GM12878 (cell line): ENCODE measurements around the gene MACF1. TPM values are rescaled to one million over a fixed set of nuclear protein-coding genes. Genes with fewer than 3 reads are reported as not detected.

ENCODE experiments used
- ATAC-seq: fragments of 200-7000 bp; cut with Tn5 transposase; 3 replicates; pipeline ENCODE4 v1.9.1; 2020; ENCODE audit warnings: mild to moderate bottlenecking, moderate library complexity
- BruUV-seq: library from RNA; stranded (reverse); fragments of 400-500 nt; replicated peaks from 2 replicates; lab custom pipeline; 2021; lab: Mats Ljungman, UMichigan
- CTCF ChIA-PET: fragments of 300-600 bp; sonication (Branson Sonifier 250); formaldehyde crosslinking; extraction: SDS; loops from one replicate; lab custom pipeline; 2021; ENCODE audit warnings: inconsistent platforms; lab: Yijun Ruan, JAX
- POLR2A ChIA-PET: fragments of 350-600 bp; formaldehyde crosslinking; extraction: SDS; loops from one replicate; lab custom pipeline; 2021; ENCODE audit warnings: inconsistent platforms; lab: Charles Lee
- RAD21 ChIA-PET: fragments of 300-600 bp; sonication (Branson Sonifier 250); formaldehyde crosslinking; loops from one replicate; lab custom pipeline; 2023; ENCODE audit warnings: antibody characterized with exemption; ENCODE audit not compliant: unreplicated experiment; lab: Charles Lee
- SMC1A ChIA-PET: fragments of 300-600 bp; sonication (Branson Sonifier 250); formaldehyde crosslinking; loops from one replicate; lab custom pipeline; 2023; ENCODE audit not compliant: unreplicated experiment, uncharacterized antibody; lab: Charles Lee
- DNase-seq: peaks from one replicate; pipeline ENCODE4 v3.0.0-alpha.2; 2011; ENCODE audit warnings: low read depth, low spot score
- FAIRE-seq: peaks from 3 replicates; lab custom pipeline; 2011; peaks lifted over from hg19 to GRCh38; lab: Jason Lieb, UNC
- H2AFZ ChIP-seq: 2 replicates; pipeline ENCODE4 v1.6.0; 2011; ENCODE audit warnings: low read depth, low read length, control low read depth; ENCODE audit not compliant: control insufficient read depth
- H3K27ac ChIP-seq: 2 replicates; pipeline ENCODE4 v1.5.1; 2011; ENCODE audit warnings: control low read depth; ENCODE audit not compliant: control insufficient read depth, insufficient read depth
- H3K27me3 ChIP-seq, 2 experiments: replicated peaks in 1 of 2; 2 replicates each; pipeline versions ENCODE4 v1.6.0 to v1.6.1; 2011; ENCODE audit warnings: low read length in 1 of 2; ENCODE audit not compliant: control insufficient read depth in 2 of 2, insufficient read depth in 2 of 2
- H3K36me3 ChIP-seq, 2 experiments: 2 replicates each; pipeline ENCODE4 v1.5.1; 2011; ENCODE audit warnings: low read length in 1 of 2; ENCODE audit not compliant: control insufficient read depth in 2 of 2, insufficient read depth in 2 of 2
- H3K4me1 ChIP-seq: 2 replicates; pipeline ENCODE4 v1.6.1; 2011; ENCODE audit warnings: mild to moderate bottlenecking, low read length, moderate library complexity, mixed read lengths; ENCODE audit not compliant: control insufficient read depth, insufficient read depth
- H3K4me2 ChIP-seq: 2 replicates; pipeline ENCODE4 v1.6.0; 2011; ENCODE audit warnings: control low read depth; ENCODE audit not compliant: control insufficient read depth, insufficient read depth
- H3K4me3 ChIP-seq: fragments of 200-600 bp; sonication (generic); 2 replicates; pipeline ENCODE4 v1.5.1; 2016
- H3K79me2 ChIP-seq: 2 replicates; pipeline ENCODE4 v1.6.0; 2011; ENCODE audit warnings: low read length; ENCODE audit not compliant: control insufficient read depth, insufficient read depth
- H3K9ac ChIP-seq: 2 replicates; pipeline ENCODE4 v1.8.0; 2011; ENCODE audit warnings: low read length, control low read depth, mixed read lengths; ENCODE audit not compliant: control insufficient read depth, insufficient read depth
- H3K9me3 ChIP-seq: replicated peaks from 3 replicates; pipeline ENCODE4 v1.5.1; 2011; ENCODE audit warnings: mild to moderate bottlenecking, low read length; ENCODE audit not compliant: control insufficient read depth, insufficient read depth
- H4K20me1 ChIP-seq: 2 replicates; pipeline ENCODE4 v1.6.0; 2011; ENCODE audit not compliant: control insufficient read depth, insufficient read depth
- CEBPB ChIP-seq, 2 experiments: fragments of 150-350 bp in 1 of 2; IDR thresholded peaks; 2 replicates each; pipeline ENCODE4 v1.6.1; 2012 to 2014; ENCODE audit warnings: low read depth in 2 of 2, low read length in 2 of 2, borderline replicate concordance in 1 of 2, inconsistent platforms in 1 of 2
- CHD2 ChIP-seq: IDR thresholded peaks from 2 replicates; pipeline ENCODE4 v1.6.1; 2011; ENCODE audit warnings: low read depth, low read length, improper control_type of control experiment, borderline replicate concordance
- CREB1 ChIP-seq: IDR thresholded peaks from 2 replicates; pipeline ENCODE4 v1.6.1; 2012; ENCODE audit warnings: low read depth, mild to moderate bottlenecking, inconsistent platforms
- CTCF ChIP-seq, 3 experiments: IDR thresholded peaks in 2 of 3; conservative IDR thresholded peaks in 1 of 3; 2 replicates each; pipeline ENCODE4 v1.5.1; 2011; ENCODE audit warnings: low read depth in 3 of 3, low read length in 3 of 3, mild to moderate bottlenecking in 3 of 3, control low read depth in 2 of 3, moderate library complexity in 2 of 3, inconsistent platforms in 1 of 3, mixed read lengths in 1 of 3; ENCODE audit not compliant: control insufficient read depth in 2 of 3, insufficient read depth in 1 of 3; ENCODE audit errors: extremely low read depth in 1 of 3
- EGR1 ChIP-seq, 2 experiments: IDR thresholded peaks; 1 replicate in 1 of 2; 2 replicates in 1 of 2; pipeline ENCODE4 v1.6.1; 2011 to 2012; ENCODE audit warnings: low read depth in 2 of 2, low read length in 2 of 2, borderline replicate concordance in 1 of 2, mild to moderate bottlenecking in 1 of 2, moderate library complexity in 1 of 2
- FOS ChIP-seq: IDR thresholded peaks from 3 replicates; pipeline ENCODE4 v1.6.1; 2011; ENCODE audit warnings: borderline replicate concordance; ENCODE audit not compliant: insufficient read length; ENCODE audit errors: extremely low read depth
- FOXM1 ChIP-seq: IDR thresholded peaks from 2 replicates; pipeline ENCODE4 v1.6.1; 2012; ENCODE audit warnings: low read depth, mild to moderate bottlenecking, inconsistent platforms, low read length, moderate library complexity
- GATAD2B ChIP-seq: fragments of 450-650 bp; conservative IDR thresholded peaks from 2 replicates; pipeline ENCODE4 v1.6.1; 2017; ENCODE audit warnings: low read depth, mild to moderate bottlenecking, moderate library complexity
- IRF3 ChIP-seq: fragments of 450-650 bp; IDR thresholded peaks from 2 replicates; pipeline ENCODE4 v1.6.1; 2014; ENCODE audit warnings: mild to moderate bottlenecking
- JUND ChIP-seq: IDR thresholded peaks from 2 replicates; pipeline ENCODE4 v1.6.1; 2012; ENCODE audit warnings: low read depth, mild to moderate bottlenecking, low read length, improper control_type of control experiment, moderate library complexity
- MTA3 ChIP-seq: IDR thresholded peaks from 2 replicates; pipeline ENCODE4 v1.6.1; 2012; ENCODE audit warnings: low read length, inconsistent platforms, borderline replicate concordance
- NFYB ChIP-seq: IDR thresholded peaks from 2 replicates; pipeline ENCODE4 v1.6.1; 2011; ENCODE audit warnings: low read depth, mild to moderate bottlenecking, low read length, improper control_type of control experiment, moderate library complexity; ENCODE audit not compliant: insufficient read depth
- SMAD5 ChIP-seq: IDR thresholded peaks from 2 replicates; pipeline ENCODE4 v1.6.1; 2016; ENCODE audit warnings: antibody characterized with exemption, low read depth
- SMARCA5 ChIP-seq: fragments of 450-650 bp; IDR thresholded peaks from 2 replicates; pipeline ENCODE4 v1.6.1; 2017; ENCODE audit warnings: mild to moderate bottlenecking
- SP1 ChIP-seq: IDR thresholded peaks from one replicate; pipeline ENCODE4 v1.6.1; 2011; ENCODE audit warnings: low read depth, low read length
- TCF7 ChIP-seq: IDR thresholded peaks from 2 replicates; pipeline ENCODE4 v1.6.1; 2014; ENCODE audit warnings: antibody characterized with exemption, borderline replicate concordance
- YBX1 ChIP-seq: fragments of 450-650 bp; IDR thresholded peaks from 2 replicates; pipeline ENCODE4 v1.6.1; 2016; ENCODE audit warnings: antibody characterized with exemption
- ZBTB33 ChIP-seq: fragments of 450-650 bp; IDR thresholded peaks from 2 replicates; pipeline ENCODE4 v1.6.1; 2017; ENCODE audit warnings: mild to moderate bottlenecking
- WGBS: methylation state at CpG from one replicate; pipeline ENCODE4 v1.1.6; 2016; ENCODE audit warnings: low lambda C conversion rate; ENCODE audit not compliant: insufficient replicate concordance, insufficient coverage; ENCODE audit errors: missing lambda C conversion rate; 5-methylcytosine and 5-hydroxymethylcytosine counted together
- in situ Hi-C: fragments of 300-500 bp; cut with MboI; formaldehyde crosslinking; loops from 9 replicates; pipeline ENCODE4 v1.14.3; 2018; ENCODE audit warnings: mixed read lengths
- intact Hi-C: fragments of 100-400 bp; cut with micrococcal nuclease; formaldehyde crosslinking; loops from one replicate; pipeline ENCODE4 v1.14.2; 2022; ENCODE audit not compliant: unreplicated experiment
- polyA plus RNA-seq, 11 experiments: library from polyadenylated mRNA; depleted of rRNA in 4 of 11; unstranded in 6 of 11; stranded (reverse) in 5 of 11; fragments of >200 nt; fragmentation: Nextera tagmentation in 4 of 11; fragmentation: Illumina TruSeq in 1 of 11; extraction: Ambion mirVana in 4 of 11; extraction: Trizol in 1 of 11; gene quantifications; 1 replicate in 1 of 11; 2 replicates in 10 of 11; pipeline versions ENCODE4 v1.2.1 to v1.2.3, GENCODE V29; 2011 to 2016; ENCODE audit warnings: inconsistent platforms in 2 of 11, missing spikeins in 2 of 11, low read depth in 1 of 11
- total RNA-seq, 4 experiments: library from RNA; depleted of rRNA in 3 of 4; stranded (reverse); fragments of >200 nt in 3 of 4; fragmentation: Illumina TruSeq in 1 of 4; extraction: Trizol in 1 of 4; gene quantifications; 2 replicates each; pipeline versions ENCODE4 v1.2.1 to v1.2.3, GENCODE V29; 2013 to 2021

MACF1 gene
- total and polyA plus RNA-seq, 10 of the 15 experiments (the other 5 are each of a cell fraction or from before 2014, with no cell fraction given) = 15.5 to 201 (median 76.9) TPM

GRCh38 chr1:39170731-39171667 lies 33.5 kb upstream of the MACF1 start:
- Histone ChIP-seq H2AFZ (no peak overlapping the region), H3K9ac (no peak overlapping the region), H3K27ac (no peak overlapping the region), H3K36me3 (no peaks in the 10 kb centered on the region), H3K4me1 (no peaks in the 10 kb centered on the region), H4K20me1 (no peaks in the 10 kb centered on the region), H3K79me2 (peaks cover 11% of the 10 kb centered on the region), H3K9me3 (no peaks in the 10 kb centered on the region), H3K4me3 (no peak overlapping the region), H3K27me3 (no peaks in the 10 kb centered on the region), H3K4me2 (no peak overlapping the region)
- FAIRE-seq (no peak), DNase-seq (no peak), ATAC-seq (no peak)
- SMC1A ChIA-PET = interaction anchor here (1.3 to 1.7 kb wide), 2 partner anchors 13 to 20 kb away, joined by 3 to 4 read pairs; no protein-coding TSS in a partner anchor
- WGBS = 78% methylated on average over 8 of the region's 9 CpGs
- RAD21 ChIA-PET = interaction anchor here (1.3 kb wide), 1 partner anchor 21 kb away, joined by 5 read pairs; no protein-coding TSS in a partner anchor
- POLR2A ChIA-PET = interaction anchor here (0.5 to 1.3 kb wide), 2 partner anchors 13 to 15 kb away, joined by 3 to 4 read pairs; no protein-coding TSS in a partner anchor
- no TSS peak for BruUV-seq
- intact Hi-C loops (no loop called here), in situ Hi-C loops (no loop called here)
- CTCF ChIA-PET = interaction anchor here (0.7 to 1.5 kb wide), 4 partner anchors 12 to 21 kb away, joined by 3 to 5 read pairs (median 4); no protein-coding TSS in a partner anchor
- TF ChIP-seq IRF3 = no peak
- TF ChIP-seq ZBTB33 = no peak
- no peak for TF ChIP-seq FOS
- TF ChIP-seq CREB1 = no peak
- no peak for TF ChIP-seq SMARCA5
- no peak for TF ChIP-seq CTCF (IDR thresholded peaks at IDR 0.05 in 2 of 3, conservative IDR thresholded peaks at IDR 0.05 in 1 of 3; ENCODE audit: control insufficient read depth in 2 of 3, extremely low read depth in 1 of 3, insufficient read depth in 1 of 3, low read depth in 3 of 3, low read length in 3 of 3)
- TF ChIP-seq SP1 = no peak
- TF ChIP-seq CEBPB (IDR thresholded peaks at IDR 0.05; ENCODE audit: borderline replicate concordance in 1 of 2, low read depth in 2 of 2, low read length in 2 of 2) = no peak
- no peak for TF ChIP-seq TCF7
- no peak for TF ChIP-seq FOXM1
- TF ChIP-seq GATAD2B = no peak
- no peak for TF ChIP-seq MTA3
- no peak for TF ChIP-seq EGR1 (IDR thresholded peaks at IDR 0.05; ENCODE audit: borderline replicate concordance in 1 of 2, low read depth in 2 of 2, low read length in 2 of 2)
- no peak for TF ChIP-seq YBX1
- TF ChIP-seq SMAD5 = no peak
- no peak for TF ChIP-seq CHD2
- no peak for TF ChIP-seq JUND
- TF ChIP-seq NFYB = no peak
